Erythroblast (primary cell): Measurements from ENCODE around the gene KCNIP4.

Experiments used
- GATA1 ChIP-seq: IDR thresholded peaks from 2 replicates; pipeline ENCODE4 v1.6.1; 2011; ENCODE audit warnings: low read depth, mild to moderate bottlenecking, control low read depth, low read length, moderate library complexity
- POLR2A ChIP-seq: IDR thresholded peaks from 2 replicates; pipeline ENCODE4 v1.6.1; 2011; ENCODE audit warnings: mild to moderate bottlenecking, low read length

DNA sequence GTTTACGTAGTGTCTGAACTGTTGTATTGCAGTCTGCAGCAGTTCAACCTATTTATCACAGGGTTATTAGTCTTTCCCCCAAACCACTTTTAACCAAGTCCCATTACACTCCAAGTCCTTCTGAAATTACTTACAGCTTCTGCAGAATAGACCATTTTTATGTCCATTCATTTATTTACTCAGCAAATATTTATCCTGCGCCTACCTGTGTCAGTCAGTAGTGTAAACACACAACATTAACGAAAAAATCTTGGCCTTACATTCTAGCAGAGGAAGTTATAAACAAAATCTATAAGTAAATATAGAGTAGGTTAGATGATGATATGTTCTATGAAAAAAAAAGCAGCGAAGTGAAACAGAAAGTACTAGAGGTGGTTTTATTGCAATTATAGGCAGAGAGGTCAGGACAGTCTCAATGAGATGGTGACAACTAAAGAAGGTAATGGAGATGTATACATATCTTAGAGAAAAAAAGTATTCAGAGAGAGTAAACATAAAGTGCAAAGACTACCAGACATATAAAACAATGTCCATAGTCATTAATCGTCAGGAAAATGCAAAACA lies 534.7 kb downstream of the KCNIP4 start:
- TF ChIP-seq POLR2A (no peak), GATA1 (no peak)
